ENCODE data around the gene CISH.

Gene CISH

DNA sequence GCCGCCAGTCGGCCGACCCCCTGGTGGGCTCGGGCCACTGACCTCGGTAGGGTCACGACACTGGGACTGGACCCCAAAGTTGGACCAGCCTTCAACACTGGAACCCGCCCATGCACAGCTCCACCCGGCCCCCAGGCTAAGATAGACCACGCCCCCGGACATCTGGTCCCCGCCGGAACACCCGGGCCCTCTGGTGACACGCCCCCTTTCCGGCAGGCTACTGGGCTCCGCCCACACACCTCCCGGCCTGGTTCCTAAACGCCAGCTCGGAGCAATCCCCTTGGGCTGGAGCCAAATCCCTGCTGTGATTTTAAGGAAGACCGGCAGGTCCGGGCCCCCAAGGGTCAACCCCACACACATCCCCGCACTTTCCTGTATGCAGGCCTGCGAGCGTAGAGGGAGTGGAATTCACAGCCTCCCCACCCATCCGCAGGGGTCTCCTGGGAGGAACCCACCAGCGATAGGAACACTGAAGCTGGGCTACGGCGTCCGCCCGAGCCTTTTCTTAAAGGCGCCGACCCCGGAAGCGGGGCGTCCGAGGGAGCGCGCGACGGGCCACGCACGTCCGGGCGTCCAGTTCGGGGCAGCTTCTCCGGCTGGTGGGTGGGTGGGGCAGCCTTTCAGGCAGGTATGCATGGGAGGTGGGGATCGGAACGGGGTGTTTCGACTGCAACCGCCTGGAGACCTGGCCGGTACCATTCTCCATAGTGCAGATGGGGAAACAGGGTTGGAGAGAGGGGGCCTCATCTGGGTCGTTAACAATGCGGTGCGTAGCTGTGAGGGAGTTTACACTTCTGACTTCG lies 42.4 kb downstream of the CISH start, which contains the start of gene HEMK1:
HEMK1 (plus strand) TSS at position 576 of the 803 bp plus-strand sequence. CDS start 1,583 bp downstream, outside the sequence.
- DNase-seq, result peak; percentile 94

DNA sequence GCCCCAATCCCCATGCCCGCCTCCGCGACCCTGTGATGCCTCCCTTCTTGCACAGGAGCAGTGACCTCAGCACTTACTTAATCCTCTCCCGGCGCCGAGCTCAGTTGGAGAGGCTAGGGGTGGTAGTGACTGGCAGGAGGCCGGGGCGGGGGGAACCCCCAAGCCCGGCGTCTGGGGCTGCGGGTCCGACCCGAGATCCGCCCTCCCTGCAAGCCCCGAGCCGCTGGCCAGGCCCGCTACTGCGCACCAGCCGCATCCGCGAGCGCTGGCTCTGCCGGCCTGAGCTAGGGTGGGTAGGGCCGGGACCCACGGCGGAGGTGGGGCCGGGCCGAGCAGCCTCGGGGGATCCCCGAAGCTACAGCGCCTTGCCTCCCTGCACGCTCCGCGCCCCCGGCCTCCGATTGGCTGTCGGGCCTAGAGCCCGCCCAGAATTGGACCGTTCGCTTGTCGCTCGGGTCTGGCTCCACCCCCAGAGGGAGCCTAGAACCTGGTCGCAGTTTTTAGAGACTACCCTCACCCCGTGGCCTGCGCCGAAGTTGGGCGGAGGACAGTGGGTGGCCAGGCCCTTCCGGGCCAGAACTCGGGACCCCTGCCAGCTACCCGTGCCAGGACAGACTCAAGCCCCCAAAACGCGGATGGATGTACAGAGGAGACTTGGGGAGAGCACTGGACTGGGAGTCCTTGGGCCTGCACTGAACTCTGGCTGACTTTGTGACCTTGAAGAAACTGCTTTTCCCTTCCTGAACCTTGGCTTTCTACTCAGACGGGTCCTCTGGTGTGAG lies 44.0 kb downstream of the CISH start, which contains the start of gene C3orf18:
C3orf18 (minus strand) TSS at position 362 of the 782 bp plus-strand sequence. CDS start 2,048 bp downstream, outside the sequence.
- DNase-seq, result peak; percentile 88

DNA sequence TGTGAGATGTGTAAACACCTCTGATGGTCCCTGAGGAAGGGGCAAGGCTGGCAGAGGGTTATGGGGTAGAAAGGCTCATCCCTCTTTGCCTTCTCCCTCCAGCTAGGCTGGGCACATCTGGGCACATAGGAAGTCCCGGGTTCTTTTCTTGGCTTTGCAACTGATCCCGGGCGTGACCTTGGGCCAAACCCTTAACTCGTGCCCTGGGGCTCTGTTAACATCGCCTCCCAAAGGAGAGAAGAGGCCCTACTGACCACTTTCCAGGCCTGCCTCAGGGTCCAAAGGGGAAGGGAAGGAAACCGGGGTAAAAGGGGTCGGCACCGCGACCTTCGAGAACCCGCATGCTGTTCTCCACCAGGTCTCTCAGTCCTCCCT lies 44.6 kb downstream of the CISH start:
- no peak for DNase-seq

DNA sequence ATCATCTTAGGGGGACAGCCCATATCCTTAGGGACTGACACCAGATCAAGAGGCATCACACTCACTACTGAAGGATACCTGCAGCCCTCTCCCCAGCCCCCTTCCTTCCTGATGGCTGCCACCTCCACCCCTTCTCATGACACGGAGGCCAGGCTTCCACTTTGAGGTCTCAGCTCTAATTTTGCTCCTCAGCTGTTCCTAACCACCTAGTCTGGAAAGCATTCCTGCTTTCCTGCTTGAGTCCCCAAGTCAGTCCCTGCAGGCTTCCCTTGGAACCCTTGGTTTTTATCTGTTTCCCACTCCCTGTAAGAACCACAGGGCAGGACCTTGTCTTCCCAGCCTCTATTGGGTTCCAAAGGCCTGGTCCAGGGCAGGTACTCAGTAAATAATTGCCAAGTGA lies 47.3 kb downstream of the CISH start:
- DNase-seq, result no peak

DNA sequence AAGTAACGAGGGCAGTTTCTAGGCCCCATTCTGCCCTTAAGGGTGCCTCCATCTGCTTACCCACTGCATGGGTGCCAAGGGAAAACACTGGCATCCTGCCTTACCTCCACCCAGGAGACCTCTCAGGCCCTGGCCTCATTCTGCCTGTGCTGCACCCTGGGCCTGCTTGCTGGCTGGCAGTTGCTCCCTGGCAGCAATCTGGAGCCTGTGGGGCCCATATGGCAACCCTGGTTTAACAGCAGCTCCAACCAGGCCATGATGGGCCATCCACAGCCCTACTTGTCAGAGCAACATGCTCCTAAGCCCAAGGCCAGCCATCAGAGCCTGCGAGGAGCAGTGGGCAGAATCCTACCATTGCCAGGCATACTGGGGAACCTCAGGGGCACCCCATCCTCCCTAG lies 47.7 kb downstream of the CISH start:
- no peak for DNase-seq

DNA sequence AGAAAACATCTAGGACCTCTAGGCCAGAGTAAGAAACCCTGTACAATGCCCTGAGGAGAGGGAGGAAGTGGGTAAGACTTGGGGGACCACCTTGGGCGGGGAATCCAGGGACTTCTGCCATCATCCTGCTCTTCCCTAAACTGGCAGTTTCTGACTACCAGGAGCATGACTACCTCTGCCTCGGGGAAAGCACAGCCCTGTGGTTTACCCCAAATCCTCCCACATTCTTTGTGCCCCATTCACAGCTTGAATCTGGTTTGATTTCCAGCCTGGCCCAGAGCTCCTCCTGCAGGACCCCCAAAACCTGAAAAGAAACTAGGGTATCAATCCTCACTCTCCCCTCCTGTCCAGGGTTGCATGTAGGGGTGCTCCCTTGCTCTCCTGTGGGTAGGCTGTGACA lies 48.7 kb downstream of the CISH start:
- peak; percentile 66 for DNase-seq

DNA sequence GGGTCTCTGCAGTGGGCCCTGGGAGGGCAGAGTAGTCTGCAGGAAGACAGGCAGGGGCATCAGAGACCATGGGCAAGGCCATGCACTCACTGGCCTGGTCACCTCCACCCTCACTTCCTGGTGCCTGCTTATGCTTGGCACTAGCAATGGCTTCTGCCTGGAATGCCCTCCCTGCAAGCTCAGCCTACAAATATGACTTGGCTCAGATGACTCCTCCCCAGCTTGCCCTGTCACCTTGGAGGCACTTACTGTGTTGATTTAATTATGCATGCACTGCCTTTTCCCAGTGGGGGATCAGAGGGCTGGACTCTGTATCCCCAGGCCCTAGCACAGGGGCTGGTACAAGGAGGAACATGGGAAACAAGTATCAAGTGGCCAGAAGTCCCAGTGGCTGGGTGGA lies 51.9 kb downstream of the CISH start:
- DNase-seq, result peak; percentile 41

DNA sequence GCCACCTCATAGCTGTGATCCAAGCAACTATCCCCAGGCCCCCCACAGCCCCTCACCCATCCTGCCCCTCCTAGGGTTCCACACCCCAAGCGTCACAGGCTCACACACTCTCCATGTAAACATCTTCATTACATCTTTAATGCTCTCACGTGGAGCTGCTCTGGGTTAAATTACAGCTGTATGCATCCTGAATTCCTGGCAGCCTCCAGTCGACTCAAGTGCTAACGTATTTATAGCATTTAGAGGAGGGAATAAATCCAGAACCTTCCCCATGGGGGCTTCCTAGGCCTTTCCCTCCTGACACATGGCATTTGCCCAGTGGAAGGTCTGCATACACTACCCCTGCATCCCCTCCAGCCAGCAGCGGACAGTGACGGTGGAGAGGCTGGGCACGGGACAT lies 53.7 kb downstream of the CISH start:
- DNase-seq, result no peak

DNA sequence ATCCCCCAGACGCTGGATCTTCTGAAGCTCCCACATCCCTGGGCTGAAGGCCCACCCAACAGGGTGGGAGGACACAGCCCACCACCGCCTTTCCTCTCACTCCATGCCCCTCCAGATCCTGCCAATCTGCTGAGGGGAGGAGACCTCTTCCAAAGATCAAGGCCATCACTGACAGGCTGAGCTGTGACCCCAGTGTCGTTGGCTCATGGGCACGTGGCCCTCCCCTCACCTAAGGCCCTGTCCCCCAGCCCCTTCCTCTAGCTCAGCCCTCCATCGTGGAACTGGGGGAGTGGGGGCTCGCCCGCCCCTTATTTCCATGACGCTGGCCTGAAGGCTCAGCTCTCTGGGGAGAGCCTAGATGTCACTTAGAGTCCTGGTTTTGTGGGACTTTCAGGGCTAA lies 54.5 kb downstream of the CISH start:
- DNase-seq, result no peak
